ENCODE measurements around the gene DPYD.

The DPYD gene

GRCh38 chr1:97920832-97921571 lies at the start of gene DPYD:
TSS of gene DPYD (minus strand) at chr1:97921034. CDS start at chr1:97920922, 112 bp downstream.
- peak; percentile 82 to 95 for DNase-seq

DNA sequence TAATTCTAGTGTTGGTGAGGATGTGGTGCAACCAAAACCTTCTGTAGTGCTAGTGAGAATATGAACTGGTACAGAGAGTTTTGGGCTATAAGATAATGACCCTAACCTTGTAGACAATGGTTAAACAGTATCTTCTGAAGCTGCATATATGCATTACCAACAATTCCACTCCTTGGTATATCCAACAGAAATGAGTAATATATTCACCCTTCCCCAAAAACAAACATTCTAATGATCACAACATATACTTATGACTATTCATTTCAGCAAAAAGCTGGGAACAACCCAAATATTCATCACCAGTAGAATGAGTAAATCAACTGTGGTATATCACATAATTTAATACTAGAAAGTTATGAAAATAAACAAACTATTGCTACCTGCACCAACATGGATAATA lies 39.6 kb upstream of the DPYD start:
- no peak for DNase-seq

DNA sequence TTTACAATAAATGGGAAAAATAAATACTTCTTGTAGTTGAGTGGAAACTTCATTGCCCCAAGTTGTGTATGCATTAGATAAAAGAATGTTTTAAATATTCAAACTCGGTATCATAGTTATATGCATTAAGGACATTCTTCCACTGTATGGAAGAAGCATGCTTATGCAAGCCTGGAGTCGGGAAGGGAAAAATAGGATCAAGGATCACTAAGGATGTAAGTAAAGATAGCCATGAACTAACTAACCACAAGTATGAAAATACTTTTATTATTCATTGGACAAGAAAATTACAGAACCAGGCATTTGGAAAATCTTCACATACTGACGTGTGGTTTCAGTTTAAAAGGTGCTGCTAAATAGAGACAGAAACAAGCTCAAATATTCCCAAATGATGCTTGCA lies 26.9 kb upstream of the DPYD start:
- no peak for DNase-seq

DNA sequence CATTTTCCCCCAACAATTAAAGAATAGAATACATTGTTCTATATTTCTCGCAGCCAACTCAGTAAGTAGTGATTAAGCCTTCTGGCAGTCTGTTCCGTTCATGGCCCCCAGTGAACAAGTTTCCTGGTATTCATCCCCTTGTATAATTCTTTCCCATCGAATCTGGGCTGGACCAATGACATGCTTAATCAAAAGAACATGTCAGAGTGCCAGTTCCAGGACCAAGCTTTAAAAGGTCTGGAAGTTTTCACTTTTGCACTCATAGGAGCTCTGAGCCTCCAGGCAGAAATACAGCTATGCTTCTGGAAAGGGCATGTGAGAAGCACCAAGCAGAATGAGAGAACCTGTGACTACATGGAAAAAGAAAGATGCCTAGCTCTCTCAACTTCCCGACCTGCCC lies 22.5 kb upstream of the DPYD start:
- DNase-seq = no peak

DNA sequence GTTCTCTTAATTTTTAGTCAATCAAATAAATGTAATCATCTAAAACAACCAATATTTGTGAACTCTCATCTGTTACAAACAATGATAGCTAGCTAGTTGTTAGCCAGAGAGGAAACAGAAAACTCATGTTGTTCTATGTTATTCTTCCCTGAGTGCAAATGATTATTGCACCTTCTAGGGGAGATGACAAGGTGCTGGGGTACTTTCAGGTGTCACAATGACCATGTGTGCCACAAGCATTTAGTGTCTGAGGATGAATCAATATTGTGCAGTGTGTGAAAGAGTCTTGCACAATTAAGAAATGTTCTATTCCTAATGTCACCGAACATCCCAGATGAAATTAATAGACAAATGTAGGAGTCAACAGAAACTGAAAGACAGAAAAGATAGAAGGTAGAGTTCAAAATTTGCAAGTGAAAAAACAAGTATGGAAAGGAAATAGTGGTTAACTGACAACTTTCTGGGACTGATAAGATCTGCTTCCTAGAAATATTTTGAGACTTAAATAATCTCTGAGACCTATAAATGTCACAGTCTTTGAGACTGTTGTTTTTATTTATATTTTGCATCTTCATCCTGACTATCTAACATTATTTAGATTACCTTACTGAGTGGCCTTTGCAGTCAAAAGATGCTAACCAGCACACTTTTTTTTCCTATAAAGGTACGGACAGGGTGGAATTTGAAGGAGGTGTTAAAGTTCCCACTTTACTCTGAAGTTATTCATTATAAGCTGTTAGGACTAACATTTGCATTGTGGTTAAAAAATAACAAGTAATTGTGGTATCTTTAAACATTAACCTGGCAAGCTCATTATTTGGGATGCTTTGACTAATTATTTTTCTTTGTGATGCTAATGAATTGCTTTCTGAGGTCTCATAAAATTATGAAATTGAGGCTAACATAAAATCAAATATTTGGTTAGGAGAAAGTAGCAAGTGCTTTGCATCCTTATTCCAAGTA lies 21.6 kb upstream of the DPYD start:
- no peak for DNase-seq

DNA sequence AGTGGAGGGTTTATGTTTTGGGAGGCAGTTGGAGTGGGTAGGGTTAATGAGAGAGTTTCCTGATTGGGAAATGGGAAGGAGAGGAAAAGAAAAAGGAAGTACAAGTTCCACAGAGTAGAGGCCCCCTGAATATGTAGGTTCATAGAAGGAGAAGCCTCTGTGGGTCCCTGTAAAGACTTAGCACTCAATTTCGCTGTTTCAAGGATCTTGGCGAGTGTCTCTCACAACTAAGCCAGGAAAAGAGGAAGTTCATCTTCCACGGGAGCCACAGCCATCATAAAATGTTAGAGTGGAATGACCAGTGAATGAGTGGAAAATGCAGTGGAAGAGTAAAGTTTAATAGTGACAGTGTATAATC lies 17.4 kb upstream of the DPYD start:
- DNase-seq = no peak

GRCh38 chr1:97936976-97937375 lies 16.1 kb upstream of the DPYD start:
- DNase-seq = no peak

DNA sequence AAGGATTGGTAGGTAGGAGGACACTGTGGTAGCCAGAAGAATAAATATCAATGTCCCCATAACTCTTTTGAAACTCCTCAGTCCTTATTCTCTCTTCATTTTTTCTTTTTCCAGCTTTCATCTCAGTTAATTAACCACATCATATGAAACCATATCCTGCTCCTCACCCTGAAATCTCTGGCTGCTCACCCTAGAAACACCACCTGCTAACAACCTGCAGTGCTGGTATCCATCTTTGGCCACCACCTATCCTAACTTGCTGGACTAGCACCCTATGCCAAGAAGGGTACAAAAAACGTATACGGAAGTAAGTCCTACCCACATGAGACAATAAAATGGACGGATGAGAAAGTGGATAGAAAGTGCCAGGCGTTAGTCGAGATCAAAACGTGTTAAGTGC lies 13.7 kb upstream of the DPYD start:
- DNase-seq = no peak

DNA sequence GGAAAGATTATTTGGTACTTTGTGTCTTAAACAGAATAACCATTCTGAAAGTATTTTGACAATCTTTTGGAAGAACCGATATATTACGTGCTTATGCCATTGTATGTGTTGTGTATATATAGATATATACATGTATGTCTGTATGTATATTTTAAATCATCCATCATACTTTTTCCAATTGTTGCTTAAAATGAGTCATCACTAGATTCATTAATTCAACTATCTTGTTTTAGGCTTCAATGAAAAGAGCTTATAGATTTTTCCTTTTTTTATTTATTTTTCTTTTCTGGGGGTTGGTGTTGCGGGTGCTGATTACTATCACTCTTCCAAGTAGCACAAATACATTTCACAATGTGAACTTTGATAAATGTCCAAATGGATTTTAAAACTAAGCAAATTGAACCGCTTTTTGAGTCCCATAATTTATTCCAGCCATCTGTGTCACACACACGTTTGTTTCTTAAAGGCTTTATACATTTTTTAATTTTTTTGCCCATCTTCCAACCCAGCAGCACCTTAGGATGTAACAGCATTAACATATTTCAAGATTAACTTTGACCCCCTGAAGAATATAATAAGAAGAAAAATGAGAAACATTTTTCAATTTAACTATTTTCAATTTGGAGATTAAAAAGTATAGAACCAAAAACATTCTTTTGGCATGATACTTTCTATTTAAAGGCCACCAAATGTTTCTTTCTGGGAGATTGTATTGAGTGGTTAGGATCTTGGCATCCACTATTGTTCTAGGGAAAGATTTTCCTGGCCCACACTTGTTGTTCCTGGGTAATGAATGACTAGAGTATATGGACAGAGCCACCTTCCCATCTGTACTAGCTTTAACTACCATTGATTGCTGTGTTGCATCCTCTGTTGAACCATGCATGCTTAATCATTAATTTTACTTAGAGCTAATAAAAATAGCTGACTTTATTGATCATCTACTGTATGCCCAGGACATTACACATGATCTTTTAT lies 9.3 kb upstream of the DPYD start:
- peak; percentile 72 to 88 for DNase-seq

DNA sequence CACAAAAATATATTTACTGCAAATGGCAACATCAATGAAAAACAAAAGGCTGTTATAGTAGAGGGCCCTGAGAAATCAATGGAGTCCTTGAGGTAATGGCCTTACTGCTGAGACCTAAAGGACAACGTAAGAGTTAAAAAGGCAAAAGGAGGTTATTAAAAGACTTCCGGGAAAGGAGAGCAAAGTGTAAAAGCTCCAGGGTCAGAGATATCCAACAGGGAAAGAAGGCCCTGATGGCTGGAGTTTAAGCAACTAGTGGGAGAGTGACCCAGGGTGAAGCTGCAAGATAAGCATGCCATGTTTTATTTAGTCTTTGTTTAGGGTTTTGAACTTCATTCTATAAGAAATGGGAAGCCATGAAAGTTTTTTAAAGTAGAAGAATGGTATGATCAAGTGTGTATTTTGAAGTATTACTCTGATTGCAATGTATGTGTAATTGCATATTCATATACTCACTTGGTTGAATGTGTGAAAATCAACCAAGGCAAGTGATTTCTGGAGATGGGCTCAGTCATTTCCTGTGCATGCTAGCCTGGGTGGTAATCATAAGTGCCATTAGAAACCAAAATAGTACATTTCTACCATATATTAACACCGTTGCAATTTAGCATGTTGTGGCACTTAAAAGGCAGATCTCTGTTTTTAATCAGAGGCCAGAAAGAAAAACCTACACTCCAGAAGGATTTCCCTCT lies 5.3 kb upstream of the DPYD start:
- DNase-seq = no peak

DNA sequence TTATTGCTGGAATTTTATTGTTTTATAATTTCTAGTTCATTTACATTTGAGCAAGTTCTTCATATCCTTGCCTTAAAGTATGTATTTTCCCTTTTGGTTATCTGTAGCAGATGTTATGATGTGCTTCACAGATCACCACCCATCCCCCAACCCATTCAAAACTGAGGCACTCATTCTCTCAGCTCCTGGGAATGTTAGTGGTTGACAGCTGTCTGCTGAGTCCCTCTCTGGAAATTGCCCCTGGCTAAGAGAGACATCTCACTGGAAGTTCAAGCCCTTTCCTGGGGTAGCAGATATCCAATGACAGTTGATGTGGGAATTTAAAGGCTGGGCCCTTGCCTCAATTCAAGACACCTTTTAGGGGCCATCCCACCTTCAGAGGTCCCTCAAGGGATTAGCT lies 4.3 kb upstream of the DPYD start:
- peak in 1 of 2 experiments; percentile 65 for DNase-seq

GRCh38 chr1:97923811-97924210 lies 3.0 kb upstream of the DPYD start:
- DNase-seq = no peak

DNA sequence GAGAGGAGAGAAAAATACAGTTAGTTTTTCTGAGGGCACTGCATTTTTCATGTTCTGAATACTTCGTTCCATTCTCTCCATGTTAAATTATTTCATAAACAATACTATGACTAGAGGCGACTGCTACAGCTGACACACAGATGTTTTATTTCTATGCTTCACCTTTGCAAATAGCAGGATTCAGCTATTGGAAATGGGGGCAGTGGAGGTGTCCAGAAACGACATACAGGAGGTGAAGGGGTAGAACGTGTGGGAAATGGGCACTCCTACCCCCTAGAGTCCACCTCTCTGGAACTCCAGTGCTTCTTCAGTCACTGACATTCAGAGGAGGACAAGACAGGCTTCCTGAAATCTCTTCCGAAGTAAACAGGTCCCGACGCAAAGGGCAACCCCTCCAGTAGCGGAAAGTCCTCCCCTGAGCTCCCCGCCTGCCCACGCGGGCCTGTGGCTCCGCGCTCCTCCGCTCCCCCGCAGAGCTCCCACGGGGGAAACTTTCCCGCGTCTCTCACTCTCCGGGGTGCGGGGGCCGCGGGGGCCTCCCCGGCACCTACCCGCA lies 480 bp downstream of the DPYD start:
- DNase-seq = peak in 1 of 2 experiments; percentile 62

DNA sequence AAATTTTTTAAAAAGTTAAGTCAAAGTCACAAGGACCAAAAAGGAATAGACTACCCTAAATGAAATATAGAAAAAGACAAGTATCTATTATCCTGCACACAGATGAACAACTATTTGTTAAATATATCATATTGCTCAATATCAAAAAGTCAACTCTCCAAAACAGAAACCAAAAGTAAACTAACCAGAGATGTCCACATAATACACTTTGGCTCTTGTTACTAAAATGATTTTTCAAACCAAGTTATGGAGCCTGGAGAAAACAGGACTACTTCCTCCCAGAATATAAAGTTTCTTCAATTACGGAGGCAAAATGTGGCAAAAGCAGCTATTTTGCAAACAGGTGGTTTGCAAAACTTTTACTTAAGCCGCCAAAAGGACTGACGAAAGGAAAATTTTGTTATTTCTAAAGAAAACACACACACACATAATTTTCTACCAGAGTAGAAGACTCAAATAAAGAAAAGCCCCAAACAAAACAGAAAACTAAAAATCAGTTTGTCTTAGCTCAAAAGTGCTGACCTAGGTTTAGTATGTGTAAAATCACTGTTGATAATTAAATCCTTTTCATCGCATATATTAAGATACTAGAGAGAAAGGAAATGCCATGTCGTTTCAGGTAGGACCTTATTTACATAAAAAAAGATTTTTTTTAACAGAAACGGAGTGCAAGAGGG lies 1.1 kb downstream of the DPYD start:
- no peak for DNase-seq

DNA sequence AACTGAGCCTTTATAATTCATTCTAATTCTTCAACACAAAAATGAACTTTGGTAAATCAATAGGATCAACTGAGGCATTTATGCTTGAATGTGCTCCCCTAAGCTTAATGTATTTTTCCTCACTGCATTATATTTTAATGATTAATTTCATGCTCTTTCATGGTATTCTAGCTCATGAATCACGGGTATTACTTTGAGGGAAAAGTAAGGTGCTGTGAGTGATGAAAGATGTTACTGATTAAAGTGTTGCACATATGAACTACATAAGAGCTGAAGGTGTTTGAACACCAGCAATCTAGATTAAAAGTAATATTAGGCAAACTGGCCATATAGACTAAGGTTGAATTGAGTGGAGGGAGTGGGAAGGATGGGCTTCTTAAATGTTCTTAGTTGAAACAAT lies 1.9 kb downstream of the DPYD start:
- no peak for DNase-seq

DNA sequence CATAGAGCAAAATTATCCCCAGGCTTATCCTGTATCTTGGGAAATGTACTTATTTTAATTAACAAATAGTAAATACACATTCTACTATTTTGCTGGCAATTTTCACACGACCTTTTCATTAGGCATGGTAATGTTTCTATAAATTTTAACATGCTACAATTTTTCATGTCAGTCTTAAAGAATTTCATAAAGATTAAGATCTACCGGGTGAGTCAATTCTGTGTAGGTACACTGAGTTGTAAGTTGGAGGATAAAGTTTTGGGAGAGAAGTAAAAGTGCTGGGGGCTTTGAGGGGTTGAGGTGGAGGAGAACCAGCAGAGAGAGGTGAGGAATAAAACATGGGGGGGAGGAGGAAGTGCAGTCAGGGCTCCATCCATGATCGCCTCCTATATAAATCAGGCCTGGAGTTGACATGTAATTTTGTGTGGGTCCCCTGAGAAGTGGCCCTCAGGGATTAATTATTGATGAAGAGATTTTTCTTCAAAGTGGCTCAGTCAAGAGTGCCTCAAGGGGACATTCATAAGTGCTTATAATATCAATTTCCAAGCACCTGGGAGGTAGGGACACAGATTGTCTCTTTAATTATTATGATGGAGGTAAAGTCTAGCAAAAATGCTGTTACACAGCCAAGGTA lies 7.2 kb downstream of the DPYD start:
- DNase-seq = no peak

DNA sequence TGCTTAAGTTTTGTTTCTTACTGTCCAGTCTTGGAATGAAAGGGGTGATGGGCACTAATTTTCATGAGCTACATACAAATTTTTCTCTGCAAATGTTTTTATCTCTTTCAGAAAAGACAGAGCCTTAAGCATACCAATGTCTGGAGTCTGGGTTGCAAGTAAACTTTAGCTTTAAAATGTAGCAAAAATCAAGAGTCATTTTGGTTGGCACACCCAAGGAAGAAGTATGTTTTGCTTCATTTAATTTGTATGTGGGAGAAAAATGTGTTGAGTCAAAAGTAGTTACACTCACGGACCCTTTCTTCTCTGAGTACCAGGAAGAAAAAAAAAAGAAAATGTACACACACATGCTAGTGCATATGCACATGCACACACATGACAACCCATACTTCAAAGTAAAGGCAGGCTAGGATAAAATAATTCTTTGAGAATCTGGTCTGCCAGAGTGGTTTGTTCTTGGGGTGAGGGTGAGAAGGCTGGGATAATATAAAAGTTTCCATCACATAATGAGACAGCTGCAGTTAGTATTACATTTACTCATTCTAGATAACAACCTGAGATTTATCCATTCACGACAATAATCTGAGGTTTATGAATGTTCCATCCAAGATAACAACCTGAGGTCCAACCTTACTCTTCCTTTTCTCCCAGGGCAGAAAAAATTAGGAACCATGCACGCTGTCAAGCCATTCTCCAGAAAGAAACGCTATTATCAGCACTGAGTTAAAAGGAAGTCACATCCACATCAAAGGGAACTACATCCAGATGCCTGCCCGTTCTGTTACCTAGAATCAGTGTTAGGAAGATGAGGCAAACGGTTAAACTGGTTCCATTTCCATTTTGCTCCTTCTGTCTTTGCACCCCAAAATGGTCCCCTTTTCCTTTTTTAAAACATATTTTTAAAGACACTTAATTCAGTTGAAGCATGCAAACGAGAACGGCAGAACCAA lies 9.3 kb downstream of the DPYD start:
- no peak for DNase-seq

- DNase-seq = no peak
These were observed 11.6 kb downstream of the DPYD start for GRCh38 chr1:97909266-97909665.

GRCh38 chr1:97907886-97908285 lies 12.9 kb downstream of the DPYD start:
- no peak for DNase-seq

All from NCI-H446 (cell line).